IMR-90 (cell line): ENCODE measurements around the gene AQP5. TPM values are rescaled to one million over a fixed set of nuclear protein-coding genes. Genes with fewer than 3 reads are reported as not detected.

Experiments
- ATAC-seq: fragments of 200-7000 bp; cut with Tn5 transposase; 2 replicates; pipeline ENCODE4 v1.9.1; 2020; ENCODE audit warnings: low read depth, mild to moderate bottlenecking, moderate library complexity
- BruUV-seq: library from RNA; stranded (reverse); fragments of 400-500 nt; replicated peaks from 2 replicates; lab custom pipeline; 2021; lab: Mats Ljungman, UMichigan
- CTCF ChIA-PET: fragments of 300-600 bp; formaldehyde crosslinking; extraction: SDS; loops from one replicate; lab custom pipeline; 2021; ENCODE audit warnings: antibody characterized with exemption; lab: Yijun Ruan, JAX
- POLR2A ChIA-PET: fragments of 300-600 bp; sonication (Branson Sonifier 250); formaldehyde crosslinking; loops from one replicate; lab custom pipeline; 2022; ENCODE audit warnings: antibody characterized with exemption; ENCODE audit not compliant: unreplicated experiment; lab: Charles Lee
- DNase-seq: peaks from one replicate; pipeline ENCODE4 v3.0.0; 2013
- H2AFZ ChIP-seq: replicated peaks from 2 replicates; pipeline ENCODE3; 2013; ENCODE audit warnings: low read length, mild to moderate bottlenecking; ENCODE audit not compliant: poor library complexity
- H2AK5ac ChIP-seq: 2 replicates; pipeline ENCODE4 v1.6.1; 2013; ENCODE audit warnings: low read depth, low read length, inconsistent platforms
- H2AK9ac ChIP-seq: replicated peaks from 2 replicates; pipeline ENCODE3; 2013; ENCODE audit warnings: mild to moderate bottlenecking, low read depth, low read length, moderate library complexity; ENCODE audit not compliant: poor library complexity
- H2BK120ac ChIP-seq: 2 replicates; pipeline ENCODE4 v1.6.1; 2013; ENCODE audit warnings: low read depth, low read length, inconsistent platforms
- H2BK15ac ChIP-seq: 3 replicates; pipeline ENCODE4 v1.6.1; 2013; ENCODE audit warnings: low read depth, low read length, inconsistent platforms
- H2BK20ac ChIP-seq: 2 replicates; pipeline ENCODE4 v1.6.1; 2013; ENCODE audit warnings: low read depth, mild to moderate bottlenecking, inconsistent platforms, low read length, moderate library complexity
- H2BK5ac ChIP-seq: 2 replicates; pipeline ENCODE4 v1.6.1; 2013; ENCODE audit warnings: mild to moderate bottlenecking, low read depth, low read length, inconsistent platforms; ENCODE audit not compliant: poor library complexity, severe bottlenecking
- H3K14ac ChIP-seq: replicated peaks from 2 replicates; pipeline ENCODE4 v1.6.1; 2013; ENCODE audit warnings: low read depth, low read length, inconsistent platforms
- H3K18ac ChIP-seq: 2 replicates; pipeline ENCODE4 v1.6.1; 2013; ENCODE audit warnings: low read depth, low read length, control low read depth
- H3K23ac ChIP-seq: 2 replicates; pipeline ENCODE4 v1.6.1; 2013; ENCODE audit warnings: low read depth, low read length, inconsistent platforms
- H3K27ac ChIP-seq: 2 replicates; pipeline ENCODE4 v1.5.1; 2013; ENCODE audit warnings: mild to moderate bottlenecking, control low read depth, low read length; ENCODE audit not compliant: insufficient read depth
- H3K27me3 ChIP-seq: 2 replicates; pipeline ENCODE4 v1.6.1; 2013; ENCODE audit warnings: low read length; ENCODE audit not compliant: control insufficient read depth, insufficient read depth
- H3K36me3 ChIP-seq: 2 replicates; pipeline ENCODE4 v1.6.1; 2013; ENCODE audit warnings: low read length, mixed read lengths; ENCODE audit not compliant: control insufficient read depth, insufficient read depth
- H3K4ac ChIP-seq: 2 replicates; pipeline ENCODE4 v1.6.1; 2013; ENCODE audit warnings: low read depth, low read length, inconsistent platforms
- H3K4me1 ChIP-seq: 2 replicates; pipeline ENCODE4 v1.6.1; 2013; ENCODE audit warnings: low read length, mixed read lengths; ENCODE audit not compliant: control insufficient read depth, insufficient read depth
- H3K4me2 ChIP-seq: 2 replicates; pipeline ENCODE4 v1.6.1; 2013; ENCODE audit warnings: low read depth, mild to moderate bottlenecking, control low read depth, low read length, moderate library complexity
- H3K4me3 ChIP-seq: 2 replicates; pipeline ENCODE4 v1.5.1; 2013; ENCODE audit warnings: low read depth, mild to moderate bottlenecking, control low read depth, low read length, moderate library complexity; ENCODE audit not compliant: insufficient read depth
- H3K56ac ChIP-seq: 2 replicates; pipeline ENCODE4 v1.6.1; 2013; ENCODE audit warnings: low read length, inconsistent platforms; ENCODE audit not compliant: insufficient read depth; ENCODE audit errors: extremely low read depth
- H3K79me1 ChIP-seq, 2 experiments: 2 replicates each; pipeline ENCODE4 v1.6.1; 2013; ENCODE audit warnings: low read length in 2 of 2, inconsistent platforms in 1 of 2, low read depth in 1 of 2
- H3K9ac ChIP-seq: 2 replicates; pipeline ENCODE4 v1.6.1; 2013; ENCODE audit warnings: low read depth, low read length, control low read depth
- H3K9me1 ChIP-seq: 2 replicates; pipeline ENCODE4 v1.6.1; 2013; ENCODE audit warnings: low read length, inconsistent platforms; ENCODE audit not compliant: insufficient read depth
- H3K9me3 ChIP-seq: 2 replicates; pipeline ENCODE4 v1.6.1; 2013; ENCODE audit warnings: low read length; ENCODE audit not compliant: control insufficient read depth, insufficient read depth
- H4K20me1 ChIP-seq: 2 replicates; pipeline ENCODE4 v1.6.1; 2013; ENCODE audit warnings: low read length, inconsistent platforms; ENCODE audit not compliant: insufficient read depth
- H4K5ac ChIP-seq: 2 replicates; pipeline ENCODE4 v1.6.1; 2013; ENCODE audit warnings: mild to moderate bottlenecking, low read depth, low read length, control low read depth
- H4K8ac ChIP-seq, 2 experiments: 2 replicates each; pipeline ENCODE4 v1.6.1; 2013; ENCODE audit warnings: low read depth in 2 of 2, low read length in 2 of 2, control low read depth in 1 of 2, inconsistent platforms in 1 of 2
- H4K91ac ChIP-seq: 2 replicates; pipeline ENCODE4 v1.6.1; 2013; ENCODE audit warnings: low read depth, low read length, inconsistent platforms; ENCODE audit not compliant: insufficient read depth
- CEBPB ChIP-seq: IDR thresholded peaks from 2 replicates; pipeline ENCODE4 v1.6.1; 2012; ENCODE audit warnings: low read depth, low read length, improper control_type of control experiment
- MAFK ChIP-seq: IDR thresholded peaks from 2 replicates; pipeline ENCODE4 v1.6.1; 2012; ENCODE audit warnings: low read depth, low read length, improper control_type of control experiment
- MAZ ChIP-seq: IDR thresholded peaks from 2 replicates; pipeline ENCODE4 v1.6.1; 2012; ENCODE audit warnings: low read depth, mild to moderate bottlenecking, low read length, improper control_type of control experiment, moderate library complexity, borderline replicate concordance
- SMC3 ChIP-seq: fragments of 150-350 bp; IDR thresholded peaks from 2 replicates; pipeline ENCODE4 v1.6.1; 2016; ENCODE audit warnings: low read depth, mild to moderate bottlenecking, antibody characterized with exemption, low read length, moderate library complexity
- dilution Hi-C: fragments of 300-500 bp; cut with HindIII; formaldehyde crosslinking; loops from one replicate; pipeline ENCODE4 v1.14.3; 2018; ENCODE audit warnings: low sequenced_read_pairs; ENCODE audit not compliant: unreplicated experiment
- in situ Hi-C: fragments of 300-500 bp; cut with MboI; formaldehyde crosslinking; loops from 3 replicates; pipeline ENCODE4 v1.14.3; 2019; ENCODE audit warnings: low sequenced_read_pairs, inconsistent platforms, mixed read lengths
- intact Hi-C: fragments of 100-400 bp; cut with micrococcal nuclease; formaldehyde crosslinking; loops from 2 replicates; pipeline ENCODE4 v1.10.0; 2022
- polyA plus RNA-seq, 3 experiments: library from polyadenylated mRNA; depleted of rRNA; stranded (reverse); fragments of >200 nt; gene quantifications; 2 replicates each; pipeline ENCODE4 v1.2.3, GENCODE V29; 2012; ENCODE audit warnings: low replicate concordance in 1 of 3
- total RNA-seq: library from RNA; depleted of rRNA; stranded (reverse); fragments of >200 nt; gene quantifications from 2 replicates; pipeline ENCODE4 v1.2.3, GENCODE V29; 2012

Gene AQP5
- total and polyA plus RNA-seq, 2 of the 4 experiments (the other 2 are of a cell fraction), result not detected

DNA sequence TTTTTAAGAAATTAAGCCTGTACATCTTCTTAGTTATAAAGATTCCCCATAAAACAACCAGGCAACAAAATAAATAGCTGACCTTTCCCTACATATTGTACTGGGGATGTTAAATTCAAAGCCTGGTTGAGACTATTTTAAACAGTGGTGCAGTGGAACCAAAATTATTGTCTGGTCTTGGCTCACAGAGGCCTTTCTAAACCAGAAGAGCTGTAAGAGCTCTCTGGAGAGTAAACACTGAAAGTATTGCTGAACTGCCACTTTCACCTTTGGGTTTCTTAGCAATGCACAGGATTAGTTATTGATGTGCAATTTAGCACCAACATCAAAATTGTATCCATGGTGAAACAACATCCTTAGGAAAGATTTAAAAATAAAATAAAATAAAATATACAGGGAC is 43.0 kb downstream of the AQP5 start:
- Histone ChIP-seq H3K4ac (no peak overlapping the region), H4K91ac (no peak overlapping the region), H3K9me1 (peaks cover 3% of the 10 kb centered on the region), H3K9me3 (no peaks in the 10 kb centered on the region), H3K27me3 (no peaks in the 10 kb centered on the region), H2BK5ac (no peak overlapping the region), H2AK9ac (no peak overlapping the region), H4K20me1 (peaks cover 4% of the 10 kb centered on the region; the same call in 1 of the 2 replicates), H4K8ac (no peak overlapping the region), H3K4me3 (no peak overlapping the region), H3K4me1 (peaks cover 5% of the 10 kb centered on the region), H2BK120ac (no peak overlapping the region), H3K79me1 (peaks cover 42 to 45% of the 10 kb centered on the region in 2 experiments), H3K9ac (no peak overlapping the region), H3K23ac (no peak overlapping the region), H3K18ac (no peak overlapping the region), H3K4me2 (no peak overlapping the region), H2BK15ac (no peak overlapping the region), H3K27ac (no peak overlapping the region), H2AK5ac (no peak overlapping the region), H4K5ac (no peak overlapping the region), H3K14ac (no peak overlapping the region), H3K56ac (no peak overlapping the region), H2AFZ (no peak overlapping the region), H3K36me3 (no peaks in the 10 kb centered on the region; the same call in 1 of the 2 replicates), H2BK20ac (no peak overlapping the region)
- no TSS peak for BruUV-seq
- no peak; the same call in 1 of the 2 replicates for ATAC-seq
- dilution Hi-C loops (no loop called here), intact Hi-C loops (no loop called here), in situ Hi-C loops (no loop called here)
- ChIA-PET CTCF (no interaction called here), POLR2A (interaction anchor here (0.5 kb wide), 1 partner anchor 1973 kb away, joined by 4 read pairs; no protein-coding TSS in a partner anchor)
- no peak for DNase-seq
- TF ChIP-seq SMC3, result no peak
- no peak for TF ChIP-seq CEBPB
- TF ChIP-seq MAZ, result no peak
- TF ChIP-seq MAFK, result no peak
